Activated B cell treated with CpG ODN at 0.5 μM for 24 hours (primary cell): ENCODE results near the gene SLC30A2. TPM values are rescaled to one million over a fixed set of nuclear protein-coding genes. Genes with fewer than 3 reads are reported as not detected.

Experiments
- ATAC-seq: fragments of 200-7000 bp; cut with Tn5 transposase; one replicate; pipeline ENCODE4 v1.10.0; 2021; ENCODE audit warnings: low read depth, mild to moderate bottlenecking, moderate library complexity
- CTCF ChIA-PET: fragments of 350-600 bp; sonication (Branson Sonifier 250); formaldehyde crosslinking; loops from one replicate; lab custom pipeline; 2021; ENCODE audit warnings: antibody characterized with exemption; lab: Charles Lee
- POLR2A ChIA-PET: fragments of 350-600 bp; sonication (Branson Sonifier 250); formaldehyde crosslinking; loops from one replicate; lab custom pipeline; 2021; ENCODE audit warnings: antibody characterized with exemption; lab: Charles Lee
- DNase-seq: peaks from one replicate; pipeline ENCODE4 v3.0.0; 2022
- H3K27ac Mint-ChIP-seq: one replicate; pipeline ENCODE4 v1.8.0; 2020; ENCODE audit warnings: mixed read lengths
- H3K27me3 Mint-ChIP-seq: one replicate; pipeline ENCODE4 v1.8.0; 2021; ENCODE audit warnings: mixed read lengths
- H3K36me3 Mint-ChIP-seq: one replicate; pipeline ENCODE4 v1.8.0; 2021; ENCODE audit warnings: low read depth, mixed read lengths
- H3K4me1 Mint-ChIP-seq: one replicate; pipeline ENCODE4 v1.8.0; 2021; ENCODE audit warnings: mixed read lengths
- H3K4me3 Mint-ChIP-seq: one replicate; pipeline ENCODE4 v1.8.0; 2020; ENCODE audit warnings: mild to moderate bottlenecking, mixed read lengths
- H3K9me3 Mint-ChIP-seq: one replicate; pipeline ENCODE4 v1.8.0; 2020; ENCODE audit warnings: mixed read lengths
- CTCF ChIP-seq: fragments of 200-600 bp; IDR thresholded peaks from one replicate; pipeline ENCODE4 v1.8.0; 2022; ENCODE audit warnings: antibody characterized with exemption, mild to moderate bottlenecking
- intact Hi-C: fragments of 100-400 bp; cut with micrococcal nuclease; formaldehyde crosslinking; loops from one replicate; pipeline ENCODE4 v1.15.1; 2024
- total RNA-seq: library from RNA; stranded (reverse); gene quantifications from 2 replicates; pipeline ENCODE4 v1.2.3, GENCODE V29; 2022

Gene SLC30A2
- total RNA-seq, 1 donor from 2014 or later, result not detected

- ChIA-PET POLR2A (interaction anchor here (1.3 kb wide), 1 partner anchor 8 kb away, joined by 5 read pairs; the partner anchor contains the start of gene PAFAH2), CTCF (interaction anchor here (1.0 kb wide), 2 partner anchors 13 to 94 kb away, joined by 3 read pairs; no protein-coding TSS in a partner anchor)
- Mint-ChIP-seq H3K9me3 (no peaks in the 10 kb centered on the region), H3K4me1 (peaks cover 4% of the 10 kb centered on the region), H3K27me3 (no peaks in the 10 kb centered on the region), H3K27ac (no peak overlapping the region), H3K36me3 (peaks cover 35% of the 10 kb centered on the region), H3K4me3 (no peak overlapping the region)
- TF ChIP-seq CTCF, result no peak
- ATAC-seq (no peak), DNase-seq (no peak)
- intact Hi-C loops, result no loop called here
These were observed 56.3 kb downstream of the SLC30A2 start for GRCh38 chr1:25989440-25990234.

- no peak for TF ChIP-seq CTCF
- H3K4me3 Mint-ChIP-seq, result no peak overlapping the region
- H3K4me1 Mint-ChIP-seq, result peaks cover 4% of the 10 kb centered on the region
- CTCF ChIA-PET, result no interaction called here
- ATAC-seq, result no peak
- POLR2A ChIA-PET, result interaction anchor here (1.2 to 1.3 kb wide), 2 partner anchors 10 kb away, joined by 4 to 5 read pairs; partner anchors contain the start of gene PAFAH2
- no peaks in the 10 kb centered on the region for H3K27me3 Mint-ChIP-seq
- no peak for DNase-seq
- no peaks in the 10 kb centered on the region for H3K9me3 Mint-ChIP-seq
- no peak overlapping the region for H3K27ac Mint-ChIP-seq
- peaks cover 46% of the 10 kb centered on the region for H3K36me3 Mint-ChIP-seq
- intact Hi-C loops, result no loop called here
These were observed 58.0 kb downstream of the SLC30A2 start for GRCh38 chr1:25987951-25988350.

Other genes with a start within 250 kb of the SLC30A2 start
- 13.5 and 15.1 TPM in 2 replicates for gene SELENON, start 245.9 kb downstream of the SLC30A2 start, total RNA-seq
- gene MTFR1L, start 226.2 kb downstream of the SLC30A2 start, total RNA-seq, result 34.6 and 35.3 TPM in 2 replicates
- 0.42 and 0.64 TPM in 2 replicates for gene AUNIP, start 186.7 kb downstream of the SLC30A2 start, total RNA-seq
- 3.7 and 4.6 TPM in 2 replicates for gene PAQR7, start 170.4 kb downstream of the SLC30A2 start, total RNA-seq
- 24.8 and 25.6 TPM in 2 replicates for gene STMN1, start 139.7 kb downstream of the SLC30A2 start, total RNA-seq
- 5.4 and 9.2 TPM in 2 replicates for gene PAFAH2, start 48.1 kb downstream of the SLC30A2 start, total RNA-seq
- gene EXTL1, start 24.3 kb downstream of the SLC30A2 start, total RNA-seq, result not detected in 2 replicates
- not detected in 2 replicates for gene TRIM63, start 21.5 kb upstream of the SLC30A2 start, total RNA-seq
- 9.4 and 10.5 TPM in 2 replicates for gene PDIK1L, start 65.7 kb upstream of the SLC30A2 start, total RNA-seq
- not detected in 2 replicates for gene FAM110D, start 113.0 kb upstream of the SLC30A2 start, total RNA-seq
- gene C1orf232, start 122.8 kb upstream of the SLC30A2 start, total RNA-seq, result not detected in 2 replicates
- gene ZNF593, start 123.8 kb upstream of the SLC30A2 start, total RNA-seq, result 36.0 and 37.1 TPM in 2 replicates
- gene ZNF593OS, start 125.7 kb upstream of the SLC30A2 start, total RNA-seq, result not detected in 2 replicates
- gene CNKSR1, start 131.4 kb upstream of the SLC30A2 start, total RNA-seq, result 2.7 and 4.8 TPM in 2 replicates
- not detected in 2 replicates for gene CATSPER4, start 144.5 kb upstream of the SLC30A2 start, total RNA-seq
- gene CEP85, start 188.1 kb upstream of the SLC30A2 start, total RNA-seq, result 13.8 and 16.4 TPM in 2 replicates
- 265 and 285 TPM in 2 replicates for gene SH3BGRL3, start 234.0 kb upstream of the SLC30A2 start, total RNA-seq